ENCODE measurements around the gene ENO3. TPM values are rescaled to one million over a fixed set of nuclear protein-coding genes. Genes with fewer than 3 reads are reported as not detected.

The ENO3 gene
- total RNA-seq, 4 donors from 2014 or later, result 5.4 to 8.8 (median 5.5) TPM; not detected in 1

- intact Hi-C loops (cut with DNase I), result no loop called here
- peaks cover 16 to 20% of the 10 kb centered on the region in 2 donors for H3K36me3 ChIP-seq
Measured at GRCh38 chr17:4940555-4941318, 10.2 kb upstream of the ENO3 start.

GRCh38 chr17:4941319-4941610, 9.7 kb upstream of the ENO3 start:
- WGBS, 2 donors, result 48 to 54% methylated on average over 4 of the region's 4 CpGs
- no peak for TF ChIP-seq CTCF (IDR thresholded peaks at IDR 0.05)
- no peak for TF ChIP-seq POLR2A (IDR thresholded peaks at IDR 0.05)
- intact Hi-C loops (cut with DNase I), result no loop called here
- Histone ChIP-seq H3K27ac (peak overlapping the region in 1 of 3 donors; percentile 95), H3K36me3 (peaks cover 16 to 22% of the 10 kb centered on the region in 2 donors), H3K9me3 (no peaks in the 10 kb centered on the region), H3K27me3 (no peaks in the 10 kb centered on the region), H3K4me3 (replicated peaks in 1 of 3) (peak overlapping the region in 1 of 3 donors; percentile 89), H3K4me1 (peaks cover 17 to 40% of the 10 kb centered on the region in 2 donors)
- DNase-seq, result no peak

More at GRCh38 chr17:4940555-4941318, 10.2 kb upstream of the ENO3 start:
- no peaks in the 10 kb centered on the region for H3K27me3 ChIP-seq
- peak overlapping the region; percentile 34 to 89 (median 69) for H3K4me3 ChIP-seq (replicated peaks in 1 of 3)
- peaks cover 17 to 35% of the 10 kb centered on the region in 2 donors for H3K4me1 ChIP-seq
- TF ChIP-seq CTCF (IDR thresholded peaks at IDR 0.05), result no peak
- no peak for TF ChIP-seq POLR2A (IDR thresholded peaks at IDR 0.05)
- H3K9me3 ChIP-seq, result no peaks in the 10 kb centered on the region
- peak overlapping the region; percentile 91 to 97 (median 95) for H3K27ac ChIP-seq
- peak; percentile 84 to 86 for DNase-seq
- 2% methylated on average over 18 to 29 of the region's 29 CpGs for WGBS, 2 donors

- H3K9me3 ChIP-seq, result no peaks in the 10 kb centered on the region
Measured at GRCh38 chr17:4942760-4943508, 8.0 kb upstream of the ENO3 start.

GRCh38 chr17:4944163-4944553, 6.8 kb upstream of the ENO3 start:
- WGBS, 2 donors, result 58 to 67% methylated on average over 3 of the region's 3 CpGs
- H3K4me1 ChIP-seq, result peaks cover 16 to 34% of the 10 kb centered on the region in 2 donors
- no peak overlapping the region for H3K4me3 ChIP-seq (replicated peaks in 1 of 3)
- H3K27ac ChIP-seq, result no peak overlapping the region
- H3K27me3 ChIP-seq, result no peaks in the 10 kb centered on the region
- TF ChIP-seq CTCF (IDR thresholded peaks at IDR 0.05) (no peak), POLR2A (IDR thresholded peaks at IDR 0.05) (no peak)
- no peak for DNase-seq
- H3K36me3 ChIP-seq, result peaks cover 7% of the 10 kb centered on the region in 2 donors
- intact Hi-C loops (cut with DNase I), result no loop called here
- H3K9me3 ChIP-seq, result no peaks in the 10 kb centered on the region

More at GRCh38 chr17:4942760-4943508, 8.0 kb upstream of the ENO3 start:
- Histone ChIP-seq H3K36me3 (peaks cover 9 to 10% of the 10 kb centered on the region in 2 donors), H3K27ac (no peak overlapping the region), H3K4me1 (peaks cover 24 to 46% of the 10 kb centered on the region in 2 donors), H3K27me3 (no peaks in the 10 kb centered on the region), H3K4me3 (replicated peaks in 1 of 3) (no peak overlapping the region)
- TF ChIP-seq CTCF (IDR thresholded peaks at IDR 0.05) (no peak), POLR2A (IDR thresholded peaks at IDR 0.05) (no peak)
- intact Hi-C loops (cut with DNase I), result no loop called here
- WGBS, 2 donors, result 83 to 86% methylated on average over 13 of the region's 13 CpGs
- no peak for DNase-seq

Measured in thyroid gland (tissue), 4 donors.